EH (cell line): ENCODE measurements around the gene CCDC196.
"Not testable (repeated sequence)": the region's sequence is repeated elsewhere in the genome, so short reads cannot be mapped to it uniquely, and the experiment has no call there.

ENCODE experiments used
- DNase-seq: peaks from one replicate; pipeline ENCODE4 v3.0.0-alpha.2; 2015; ENCODE audit warnings: low read depth

Gene CCDC196

GRCh38 chr14:66495218-66496098 is 9.3 kb downstream of the CCDC196 start:
- DNase-seq, result peak; percentile 69

- DNase-seq, result no peak
Measured at GRCh38 chr14:66496188-66496807, 10.1 kb downstream of the CCDC196 start.

DNA sequence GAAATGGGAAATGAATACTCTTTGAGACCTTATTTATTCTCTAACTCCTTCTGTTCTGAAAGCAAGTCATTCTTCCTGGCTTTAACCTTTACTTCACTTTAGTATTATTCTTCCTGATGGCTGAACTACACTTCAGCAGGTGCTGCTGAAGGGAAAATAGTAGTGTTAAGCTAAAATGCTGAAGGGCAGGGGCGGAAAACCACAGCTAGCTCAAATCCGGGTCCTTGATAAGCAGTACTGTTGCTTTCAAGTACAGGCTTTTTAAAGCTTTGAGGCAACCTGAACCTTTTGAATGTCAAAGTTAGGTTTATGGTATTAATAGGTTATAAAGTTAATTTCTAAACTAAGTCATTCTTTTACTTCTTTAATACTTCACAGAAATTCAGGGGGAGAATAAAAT is 10.7 kb downstream of the CCDC196 start:
- no peak for DNase-seq

GRCh38 chr14:66498311-66498710 is 12.1 kb downstream of the CCDC196 start:
- peak; percentile 24 for DNase-seq

- no peak for DNase-seq
Measured at GRCh38 chr14:66501592-66501991, 15.4 kb downstream of the CCDC196 start.

DNA sequence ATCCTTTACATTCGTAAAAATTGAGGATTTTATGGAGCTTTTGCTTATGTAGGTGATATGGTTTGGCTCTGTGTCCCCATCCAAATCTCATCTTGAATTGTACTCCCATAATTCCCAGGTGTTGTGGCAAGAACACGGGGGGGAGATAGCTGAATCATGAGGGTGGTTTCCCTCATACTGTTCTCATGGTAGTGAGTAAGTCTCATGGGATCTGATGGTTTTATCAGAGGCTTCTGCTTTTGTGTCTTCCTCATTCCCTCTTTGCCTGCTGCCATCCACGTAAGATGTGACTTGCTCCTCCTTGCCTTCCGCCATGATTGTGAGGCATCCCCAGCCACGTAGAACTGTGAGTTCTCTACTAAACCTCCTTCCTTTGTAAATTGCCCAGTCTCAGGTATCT is 16.7 kb downstream of the CCDC196 start:
- not testable (repeated sequence) for DNase-seq

- DNase-seq, result no peak
Measured at GRCh38 chr14:66503532-66503931, 17.4 kb downstream of the CCDC196 start.

DNA sequence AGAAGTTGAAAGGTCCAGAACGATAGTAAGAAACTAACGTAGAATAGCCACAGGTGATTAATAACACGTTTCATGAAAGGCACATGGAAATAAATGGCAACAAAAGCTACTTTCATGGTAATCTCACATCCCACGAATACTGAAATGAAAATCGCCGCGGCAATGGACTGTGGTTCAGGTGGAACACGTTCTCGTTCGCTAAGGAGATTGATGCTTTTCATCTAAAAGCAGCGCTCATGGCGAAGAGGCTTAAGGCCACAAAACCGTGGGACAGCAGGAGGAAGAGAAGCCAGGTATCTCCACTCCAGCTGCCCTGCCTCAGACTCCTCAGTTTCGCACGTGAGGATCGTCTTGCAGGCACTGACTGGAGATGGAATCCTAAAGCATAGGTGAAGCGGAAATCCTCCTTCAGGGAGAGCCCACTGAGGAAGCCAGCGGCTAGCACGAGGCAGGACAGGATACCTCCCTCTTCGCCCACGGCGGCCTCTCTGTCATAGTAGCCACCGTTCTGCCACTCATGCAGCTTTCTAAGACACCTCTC is 21.1 kb downstream of the CCDC196 start:
- DNase-seq, result no peak

DNA sequence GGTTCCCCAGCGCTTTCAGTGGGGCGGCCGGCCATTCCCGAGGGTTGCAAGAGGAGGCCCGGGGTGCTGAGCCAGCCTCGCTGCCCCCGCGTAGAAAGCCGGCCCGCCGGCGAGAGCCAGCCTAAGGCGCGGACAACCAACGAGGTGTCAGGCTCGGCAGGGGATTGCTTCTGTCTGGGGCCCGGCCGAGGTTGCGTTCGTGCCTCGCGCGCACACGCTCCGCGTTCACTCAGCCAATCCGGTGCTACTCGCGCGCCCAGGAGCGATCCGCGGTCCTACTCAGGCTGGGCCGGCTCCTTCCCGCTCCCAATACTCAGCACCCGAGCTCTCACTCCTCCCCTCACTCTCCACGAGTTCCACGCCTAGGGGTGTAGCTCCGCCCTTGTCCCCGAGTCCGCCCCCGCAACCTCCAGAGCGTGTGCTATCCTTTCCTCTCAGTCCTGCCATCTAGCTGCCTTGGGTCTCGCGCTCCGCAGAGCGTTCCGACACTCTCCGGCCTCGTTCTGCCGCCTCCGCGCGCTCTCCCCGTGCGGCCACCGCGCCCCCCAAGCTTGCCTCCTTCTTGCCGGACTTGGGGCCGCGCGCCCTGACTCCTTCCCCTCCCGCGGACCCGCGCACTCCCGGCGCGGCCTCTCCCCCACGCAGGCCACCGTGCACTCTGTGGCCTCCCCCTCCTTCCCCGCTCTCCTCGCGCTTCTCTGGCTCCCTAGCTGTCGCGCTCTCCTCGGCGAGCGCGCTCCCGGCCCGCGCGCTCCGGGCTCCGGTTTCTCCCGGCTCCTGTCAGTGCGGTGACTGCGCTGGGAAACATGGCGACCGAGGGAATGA is 21.8 kb downstream of the CCDC196 start, which contains the start of gene GPHN:
Gene GPHN (plus strand): TSS at position 426 of the 825 bp plus-strand sequence.
- DNase-seq, result peak; percentile 99

GRCh38 chr14:66508547-66508845 is 22.3 kb downstream of the CCDC196 start:
- DNase-seq, result no peak

DNA sequence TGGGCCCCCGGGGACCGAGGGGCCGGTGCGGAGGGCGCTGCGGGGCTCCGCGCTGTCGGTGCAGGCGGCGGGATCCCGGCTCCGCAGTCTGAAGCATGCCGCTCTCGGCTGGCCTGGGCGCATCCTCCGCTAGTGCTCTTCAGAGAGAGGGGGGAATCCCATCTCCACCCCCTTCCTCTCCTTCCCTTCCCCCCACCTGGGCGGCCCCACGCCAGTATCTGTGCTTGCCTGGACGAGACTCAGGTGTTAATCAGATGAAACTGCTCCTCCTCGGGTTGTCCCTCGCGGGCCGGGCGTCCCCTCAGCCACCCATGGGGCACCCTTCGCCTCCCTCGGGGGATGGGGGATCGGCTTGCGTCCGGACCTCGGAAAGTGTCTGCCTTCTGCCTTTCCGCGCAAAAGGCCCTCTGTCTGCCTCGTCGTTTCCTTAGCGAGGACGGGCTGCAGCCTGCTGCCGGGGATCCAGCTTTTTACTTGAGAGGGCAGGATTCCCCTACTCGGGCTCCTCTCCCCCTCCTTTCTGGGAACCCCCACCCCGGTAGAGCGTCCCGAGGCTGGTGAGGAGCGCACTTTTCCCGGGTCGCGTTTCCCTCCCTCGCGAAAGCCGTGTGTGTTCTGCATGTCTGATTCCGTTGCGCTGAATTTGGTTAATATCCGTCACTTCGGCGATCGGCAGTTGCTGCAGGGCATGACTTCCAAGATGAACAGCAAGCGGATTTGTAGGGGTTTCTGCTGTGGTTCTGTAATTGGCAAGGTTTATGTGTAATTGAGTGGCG is 22.9 kb downstream of the CCDC196 start:
- peak; percentile 39 for DNase-seq

GRCh38 chr14:66509874-66510273 is 23.7 kb downstream of the CCDC196 start:
- DNase-seq, result peak; percentile 19

GRCh38 chr14:66511849-66512248 is 25.7 kb downstream of the CCDC196 start:
- DNase-seq, result no peak

DNA sequence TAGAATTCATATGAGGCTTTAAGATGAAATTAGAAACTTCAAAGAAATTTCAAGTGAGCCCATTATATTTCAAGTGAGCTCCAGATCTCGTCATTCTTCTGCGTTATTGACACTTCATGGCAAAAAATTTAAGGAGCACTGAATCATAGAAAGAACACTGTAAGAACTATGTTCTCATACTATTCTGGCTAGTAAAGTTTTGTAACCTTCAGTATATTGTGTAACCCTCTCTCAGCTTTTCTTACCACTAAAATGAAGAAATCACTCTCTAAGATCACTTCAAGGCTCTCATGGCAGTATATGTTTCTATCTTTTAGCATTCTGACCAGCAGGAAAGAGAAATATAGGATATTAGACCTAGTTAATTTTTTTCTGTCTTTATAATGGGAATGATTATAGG is 28.0 kb downstream of the CCDC196 start:
- DNase-seq, result no peak

DNA sequence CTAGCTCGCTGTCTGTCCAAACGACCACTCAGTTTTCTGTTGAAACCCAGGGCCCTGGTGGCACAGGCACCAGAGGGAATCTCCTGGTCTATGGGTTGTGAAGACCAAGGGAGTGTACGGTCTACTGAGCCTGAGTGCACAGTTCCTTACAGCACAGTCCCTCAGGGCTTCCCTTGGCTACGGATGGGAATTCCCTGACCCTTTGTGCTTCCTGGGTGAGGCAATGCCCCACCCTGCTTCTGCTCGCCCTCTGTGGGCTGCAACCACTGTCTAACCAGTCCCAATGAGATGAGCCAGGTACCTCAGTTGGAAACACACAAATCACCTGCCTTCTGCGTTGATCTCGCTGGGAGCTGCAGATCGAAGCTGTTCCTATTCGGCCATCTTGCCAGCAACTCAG is 44.4 kb downstream of the CCDC196 start:
- no peak for DNase-seq

GRCh38 chr14:66539034-66539433 is 52.9 kb downstream of the CCDC196 start:
- no peak for DNase-seq

- DNase-seq, result no peak
Measured at GRCh38 chr14:66540038-66540437, 53.9 kb downstream of the CCDC196 start.

- DNase-seq, result no peak
Measured at GRCh38 chr14:66541627-66542026, 55.5 kb downstream of the CCDC196 start.

- no peak for DNase-seq
Measured at GRCh38 chr14:66543996-66544395, 57.8 kb downstream of the CCDC196 start.

DNA sequence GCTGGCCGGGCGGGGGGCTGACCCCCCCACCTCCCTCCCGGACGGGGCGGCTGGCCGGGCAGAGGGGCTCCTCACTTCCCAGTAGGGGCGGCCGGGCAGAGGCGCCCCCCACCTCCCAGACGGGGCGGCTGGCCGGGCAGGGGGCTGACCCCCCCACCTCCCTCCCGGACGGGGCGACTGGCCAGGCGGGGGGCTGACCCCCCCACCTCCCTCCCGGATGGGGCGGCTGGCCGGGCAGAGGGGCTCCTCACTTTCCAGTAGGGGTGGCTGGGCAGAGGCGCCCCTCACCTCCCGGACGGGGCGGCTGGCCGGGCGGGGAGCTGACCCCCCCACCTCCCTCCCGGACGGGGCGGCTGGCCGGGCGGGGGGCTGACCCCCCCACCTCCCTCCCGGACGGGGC is 59.0 kb downstream of the CCDC196 start:
- not testable (repeated sequence) for DNase-seq

DNA sequence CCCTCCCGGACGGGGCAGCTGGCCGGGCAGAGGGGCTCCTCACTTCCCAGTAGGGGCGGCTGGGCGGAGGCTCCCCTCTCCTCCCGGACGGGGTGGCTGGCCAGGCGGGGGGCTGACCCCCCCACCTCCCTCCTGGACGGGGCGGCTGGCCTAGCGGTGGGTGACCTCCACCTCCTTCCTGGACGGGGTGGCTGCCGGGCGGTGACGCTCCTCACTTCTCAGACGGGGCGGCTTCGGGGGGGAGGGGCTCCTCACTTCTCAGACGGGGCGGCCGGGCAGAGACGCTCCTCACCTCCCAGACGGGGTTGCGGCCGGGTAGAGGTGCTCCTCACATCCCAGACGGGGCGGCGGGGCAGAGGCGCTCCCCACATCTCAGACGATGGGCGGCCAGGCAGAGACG is 59.6 kb downstream of the CCDC196 start:
- DNase-seq, result not testable (repeated sequence)
